ENCODE results near the gene CHL1.

- TF ChIP-seq CTCF (IDR thresholded peaks at IDR 0.05; ENCODE audit: poor library complexity) (no peak), EZH2phosphoT487 (IDR thresholded peaks at IDR 0.05; ENCODE audit: low read depth, severe bottlenecking, unreplicated experiment) (no peak), EZH2 (IDR thresholded peaks at IDR 0.05; ENCODE audit: borderline replicate concordance) (no peak)
These were observed 142.8 kb downstream of the CHL1 start for GRCh38 chr3:339351-339750.

Data from hepatocyte (in vitro differentiated cells).